Gastrocnemius medialis (tissue), 4 donors: ENCODE data around the gene SLC5A6. TPM values are rescaled to one million over a fixed set of nuclear protein-coding genes. Genes with fewer than 3 reads are reported as not detected.

ENCODE experiments used
- ATAC-seq, 2 donors: fragments of 150-250 bp; one replicate each; pipeline ENCODE4 v1.9.1; 2016
- DNase-seq, 2 donors: peaks; one replicate each; pipeline ENCODE4 v3.0.0-alpha.2; 2019
- H3K27ac ChIP-seq, 4 donors: fragments of 200-600 bp; sonication (generic); 1 replicate in 1 of 4; 2 replicates in 3 of 4; pipeline ENCODE4 v1.5.1; 2016 to 2018; ENCODE audit warnings: mild to moderate bottlenecking in 2 of 4, moderate library complexity in 1 of 4
- H3K27me3 ChIP-seq, 3 donors: fragments of 200-600 bp; sonication (generic) in 2 of 3; 1 replicate in 1 of 3; 2 replicates in 2 of 3; pipeline versions ENCODE4 v1.5.1 to v1.6.0; 2016 to 2019; ENCODE audit warnings: mild to moderate bottlenecking in 1 of 3, moderate library complexity in 1 of 3
- H3K36me3 ChIP-seq, 2 donors: fragments of 200-600 bp; sonication (generic) in 1 of 2; one replicate each; pipeline ENCODE4 v1.5.1; 2017 to 2018
- H3K4me1 ChIP-seq, 2 donors: fragments of 200-600 bp; sonication (generic) in 1 of 2; one replicate each; pipeline ENCODE4 v1.5.1; 2016 to 2017; ENCODE audit warnings: mild to moderate bottlenecking in 2 of 2
- H3K4me3 ChIP-seq, 4 donors: fragments of 200-600 bp; sonication (generic) in 3 of 4; 1 replicate in 1 of 4; 2 replicates in 3 of 4; pipeline ENCODE4 v1.5.1; 2016 to 2019; ENCODE audit warnings: mild to moderate bottlenecking in 2 of 4
- H3K9me3 ChIP-seq, 3 donors: fragments of 200-600 bp; sonication (generic) in 2 of 3; 1 replicate in 1 of 3; 2 replicates in 2 of 3; pipeline ENCODE4 v1.5.1; 2016 to 2019
- POLR2A ChIP-seq, 2 donors: fragments of 450-650 bp; IDR thresholded peaks; one replicate each; pipeline ENCODE4 v1.6.1; 2017; ENCODE audit warnings: antibody characterized with exemption in 2 of 2, mild to moderate bottlenecking in 2 of 2, moderate library complexity in 2 of 2
- in situ Hi-C, 4 donors: fragments of 200-750 bp; cut with MboI; loops; one replicate each; pipeline versions ENCODE4 v1.15.0 to v1.8.0; 2017; ENCODE audit warnings: low sequenced_read_pairs in 4 of 4
- intact Hi-C: fragments of 100-400 bp; cut with DNase I; formaldehyde crosslinking; loops from one replicate; pipeline ENCODE4 v1.15.1; 2023; ENCODE audit warnings: low total_unique reads
- total RNA-seq, 4 donors: library from RNA; depleted of rRNA; stranded (reverse); fragments of >200 nt; gene quantifications; one replicate each; pipeline versions ENCODE4 v1.1.0 to v1.2.3, GENCODE V29; 2016
- TF ChIP-seq, protein P1 (sequence below), 5 experiments: fragments of 450-650 bp in 3 of 5; fragments of 200-600 bp in 2 of 5; sonication (generic) in 2 of 5; IDR thresholded peaks in 4 of 5; conservative IDR thresholded peaks in 1 of 5; 1 replicate in 4 of 5; 2 replicates in 1 of 5; pipeline ENCODE4 v1.5.1; 2016 to 2019; ENCODE audit warnings: antibody characterized with exemption in 5 of 5, mild to moderate bottlenecking in 3 of 5, moderate library complexity in 3 of 5

The SLC5A6 gene
- total RNA-seq, 4 donors from 2014 or later = 19.0 to 46.5 (median 32.5) TPM

DNA sequence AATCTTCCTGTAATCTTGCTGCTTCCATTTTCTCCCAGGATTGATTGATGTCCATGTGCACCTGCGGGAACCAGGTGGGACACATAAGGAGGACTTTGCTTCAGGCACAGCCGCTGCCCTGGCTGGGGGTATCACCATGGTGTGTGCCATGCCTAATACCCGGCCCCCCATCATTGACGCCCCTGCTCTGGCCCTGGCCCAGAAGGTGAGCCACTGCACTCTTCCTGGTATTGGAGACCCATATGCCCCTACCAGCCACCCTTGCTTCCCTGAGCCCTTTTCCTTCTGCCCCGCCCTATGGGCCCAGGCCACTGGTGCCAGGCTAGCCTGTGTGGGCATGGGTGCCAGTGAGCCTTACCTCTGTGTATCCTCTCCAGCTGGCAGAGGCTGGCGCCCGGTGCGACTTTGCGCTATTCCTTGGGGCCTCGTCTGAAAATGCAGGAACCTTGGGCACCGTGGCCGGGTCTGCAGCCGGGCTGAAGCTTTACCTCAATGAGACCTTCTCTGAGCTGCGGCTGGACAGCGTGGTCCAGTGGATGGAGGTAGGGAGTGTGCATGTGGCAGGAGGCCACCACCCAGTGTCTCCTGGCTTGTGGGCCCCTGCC lies 25.4 kb upstream of the SLC5A6 start:
- H3K4me3 ChIP-seq = no peak overlapping the region
- no peak overlapping the region for H3K27ac ChIP-seq
- TF ChIP-seq, protein P1, sequence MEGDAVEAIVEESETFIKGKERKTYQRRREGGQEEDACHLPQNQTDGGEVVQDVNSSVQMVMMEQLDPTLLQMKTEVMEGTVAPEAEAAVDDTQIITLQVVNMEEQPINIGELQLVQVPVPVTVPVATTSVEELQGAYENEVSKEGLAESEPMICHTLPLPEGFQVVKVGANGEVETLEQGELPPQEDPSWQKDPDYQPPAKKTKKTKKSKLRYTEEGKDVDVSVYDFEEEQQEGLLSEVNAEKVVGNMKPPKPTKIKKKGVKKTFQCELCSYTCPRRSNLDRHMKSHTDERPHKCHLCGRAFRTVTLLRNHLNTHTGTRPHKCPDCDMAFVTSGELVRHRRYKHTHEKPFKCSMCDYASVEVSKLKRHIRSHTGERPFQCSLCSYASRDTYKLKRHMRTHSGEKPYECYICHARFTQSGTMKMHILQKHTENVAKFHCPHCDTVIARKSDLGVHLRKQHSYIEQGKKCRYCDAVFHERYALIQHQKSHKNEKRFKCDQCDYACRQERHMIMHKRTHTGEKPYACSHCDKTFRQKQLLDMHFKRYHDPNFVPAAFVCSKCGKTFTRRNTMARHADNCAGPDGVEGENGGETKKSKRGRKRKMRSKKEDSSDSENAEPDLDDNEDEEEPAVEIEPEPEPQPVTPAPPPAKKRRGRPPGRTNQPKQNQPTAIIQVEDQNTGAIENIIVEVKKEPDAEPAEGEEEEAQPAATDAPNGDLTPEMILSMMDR (IDR thresholded peaks at IDR 0.05 in 4 of 5, conservative IDR thresholded peaks at IDR 0.05 in 1 of 5) = no peak
- no peak for TF ChIP-seq POLR2A (IDR thresholded peaks at IDR 0.05)
- no peaks in the 10 kb centered on the region for H3K9me3 ChIP-seq
- in situ Hi-C loops (no loop called here), intact Hi-C loops (no loop called here)
- ATAC-seq (no peak), DNase-seq (no peak)
- peaks cover 4 to 100% of the 10 kb centered on the region in 2 donors for H3K36me3 ChIP-seq
- H3K27me3 ChIP-seq = no peaks in the 10 kb centered on the region
- no peaks in the 10 kb centered on the region for H3K4me1 ChIP-seq

DNA sequence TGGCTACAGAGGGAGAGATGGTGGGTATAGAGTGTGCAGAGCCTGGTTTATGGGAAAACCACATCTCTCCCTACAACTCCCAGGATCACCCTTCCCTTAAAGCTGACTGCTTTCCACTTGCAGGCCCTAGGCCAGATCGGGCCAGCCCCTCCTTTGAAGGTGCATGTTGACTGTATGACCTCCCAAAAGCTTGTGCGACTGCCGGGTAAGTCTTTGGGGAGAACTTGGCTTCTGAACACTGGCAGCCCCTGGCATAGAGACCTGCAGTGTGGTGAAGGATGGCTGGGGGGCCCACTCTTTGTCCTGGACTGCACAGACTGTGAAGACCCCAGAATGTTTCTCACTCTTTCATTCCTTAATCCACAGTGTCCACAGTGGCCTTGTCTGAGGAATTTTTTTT lies 24.6 kb upstream of the SLC5A6 start:
- TF ChIP-seq, protein P1 (IDR thresholded peaks at IDR 0.05 in 4 of 5, conservative IDR thresholded peaks at IDR 0.05 in 1 of 5) = no peak
- TF ChIP-seq POLR2A (IDR thresholded peaks at IDR 0.05) = no peak
- intact Hi-C loops (no loop called here), in situ Hi-C loops (no loop called here)
- Histone ChIP-seq H3K4me1 (no peaks in the 10 kb centered on the region), H3K36me3 (peaks cover 4 to 100% of the 10 kb centered on the region in 2 donors), H3K27me3 (no peaks in the 10 kb centered on the region), H3K4me3 (no peak overlapping the region), H3K27ac (no peak overlapping the region), H3K9me3 (no peaks in the 10 kb centered on the region)
- no peak for DNase-seq
- no peak for ATAC-seq

DNA sequence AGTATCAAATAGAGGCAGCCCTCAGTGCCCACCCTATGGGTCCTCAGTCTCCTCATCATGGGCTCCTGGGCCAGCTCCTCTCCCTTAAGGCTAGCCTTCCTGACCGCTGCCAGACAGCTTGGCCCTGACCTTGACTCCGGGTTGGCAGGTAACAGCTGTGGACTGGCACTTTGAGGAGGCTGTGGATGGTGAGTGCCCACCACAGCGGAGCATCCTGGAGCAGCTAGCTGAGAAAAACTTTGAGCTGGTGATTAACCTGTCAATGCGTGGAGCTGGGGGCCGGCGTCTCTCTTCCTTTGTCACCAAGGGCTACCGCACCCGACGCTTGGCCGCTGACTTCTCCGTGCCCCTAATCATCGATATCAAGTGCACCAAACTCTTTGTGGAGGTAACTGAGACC lies 24.1 kb upstream of the SLC5A6 start:
- TF ChIP-seq, protein P1 (IDR thresholded peaks at IDR 0.05 in 4 of 5, conservative IDR thresholded peaks at IDR 0.05 in 1 of 5) = no peak
- no peak for TF ChIP-seq POLR2A (IDR thresholded peaks at IDR 0.05)
- Histone ChIP-seq H3K27me3 (no peaks in the 10 kb centered on the region), H3K4me1 (no peaks in the 10 kb centered on the region), H3K27ac (no peak overlapping the region), H3K4me3 (no peak overlapping the region), H3K9me3 (no peaks in the 10 kb centered on the region), H3K36me3 (peaks cover 4 to 100% of the 10 kb centered on the region in 2 donors)
- DNase-seq (no peak), ATAC-seq (no peak)
- intact Hi-C loops = no loop called here
- in situ Hi-C loops = no loop called here

DNA sequence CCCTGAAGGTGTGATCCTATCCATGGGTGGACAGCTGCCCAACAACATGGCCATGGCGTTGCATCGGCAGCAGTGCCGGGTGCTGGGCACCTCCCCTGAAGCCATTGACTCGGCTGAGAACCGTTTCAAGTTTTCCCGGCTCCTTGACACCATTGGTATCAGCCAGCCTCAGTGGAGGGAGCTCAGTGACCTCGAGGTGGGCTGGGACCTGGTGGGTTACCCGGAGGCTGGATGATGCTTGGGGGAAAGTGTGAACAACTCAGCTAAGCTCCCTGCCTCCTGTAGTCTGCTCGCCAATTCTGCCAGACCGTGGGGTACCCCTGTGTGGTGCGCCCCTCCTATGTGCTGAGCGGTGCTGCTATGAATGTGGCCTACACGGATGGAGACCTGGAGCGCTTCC lies 21.3 kb upstream of the SLC5A6 start:
- Histone ChIP-seq H3K27me3 (no peaks in the 10 kb centered on the region), H3K36me3 (peaks cover 4 to 96% of the 10 kb centered on the region in 2 donors), H3K9me3 (no peaks in the 10 kb centered on the region), H3K4me1 (no peaks in the 10 kb centered on the region), H3K4me3 (no peak overlapping the region), H3K27ac (no peak overlapping the region)
- no peak for DNase-seq
- intact Hi-C loops (no loop called here), in situ Hi-C loops (no loop called here)
- no peak for ATAC-seq
- TF ChIP-seq POLR2A (IDR thresholded peaks at IDR 0.05) = no peak
- TF ChIP-seq, protein P1 (IDR thresholded peaks at IDR 0.05 in 4 of 5, conservative IDR thresholded peaks at IDR 0.05 in 1 of 5) = no peak

DNA sequence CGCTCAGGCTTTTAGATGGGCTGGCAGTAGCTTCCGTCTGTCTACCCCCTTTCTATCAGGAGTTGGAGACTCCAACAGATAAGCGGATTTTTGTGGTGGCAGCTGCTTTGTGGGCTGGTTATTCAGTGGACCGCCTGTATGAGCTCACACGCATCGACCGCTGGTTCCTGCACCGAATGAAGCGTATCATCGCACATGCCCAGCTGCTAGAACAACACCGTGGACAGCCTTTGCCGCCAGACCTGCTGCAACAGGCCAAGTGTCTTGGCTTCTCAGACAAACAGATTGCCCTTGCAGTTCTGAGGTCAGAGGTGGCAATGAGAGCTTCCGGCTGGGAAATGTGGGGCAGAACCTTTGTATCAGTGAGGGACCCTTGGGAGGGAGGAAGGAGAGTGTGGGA lies 19.9 kb upstream of the SLC5A6 start:
- ATAC-seq (no peak), DNase-seq (no peak)
- TF ChIP-seq, protein P1 (IDR thresholded peaks at IDR 0.05 in 4 of 5, conservative IDR thresholded peaks at IDR 0.05 in 1 of 5) = no peak
- no peak for TF ChIP-seq POLR2A (IDR thresholded peaks at IDR 0.05)
- no peaks in the 10 kb centered on the region for H3K27me3 ChIP-seq
- no peaks in the 10 kb centered on the region for H3K4me1 ChIP-seq
- H3K9me3 ChIP-seq = no peaks in the 10 kb centered on the region
- in situ Hi-C loops (no loop called here), intact Hi-C loops (no loop called here)
- H3K36me3 ChIP-seq = peaks cover 0 to 96% of the 10 kb centered on the region in 2 donors
- H3K27ac ChIP-seq = no peak overlapping the region
- no peak overlapping the region for H3K4me3 ChIP-seq
